HL-60 (cell line): ENCODE data around the gene MPV17L2.
A peak's percentile ranks its signal among the peaks of the same experiment; 100 is the strongest.

ENCODE experiments used
- DNase-seq, 2 experiments: peaks; one replicate each; pipeline ENCODE4 v3.0.0-alpha.2; 2010 to 2020; ENCODE audit warnings: low read depth in 1 of 2, low spot score in 1 of 2
- H3K27ac ChIP-seq: fragments of 250-450 bp; sonication (Bioruptor Pico); replicated peaks from 2 replicates; pipeline ENCODE4 v1.5.1; 2020; ENCODE audit warnings: mild to moderate bottlenecking, moderate library complexity
- H3K27me3 ChIP-seq: fragments of 250-450 bp; sonication (Bioruptor Pico); 2 replicates; pipeline ENCODE4 v1.5.1; 2021; ENCODE audit warnings: mild to moderate bottlenecking, moderate library complexity; ENCODE audit not compliant: insufficient read depth, poor library complexity, severe bottlenecking
- H3K4me3 ChIP-seq: replicated peaks from 2 replicates; pipeline ENCODE4 v1.5.1; 2011; ENCODE audit warnings: mild to moderate bottlenecking, control low read depth, low read length; ENCODE audit not compliant: insufficient read depth
- CTCF ChIP-seq: IDR thresholded peaks from one replicate; pipeline ENCODE4 v1.5.1; 2011; ENCODE audit warnings: low read length, control low read depth, inconsistent platforms; ENCODE audit not compliant: insufficient read depth
- GABPA ChIP-seq: IDR thresholded peaks from 2 replicates; pipeline ENCODE4 v1.6.1; 2012; ENCODE audit warnings: low read depth
- POLR2AphosphoS5 ChIP-seq: IDR thresholded peaks from 2 replicates; pipeline ENCODE4 v1.6.1; 2012; ENCODE audit warnings: low read depth
- REST ChIP-seq: IDR thresholded peaks from 2 replicates; pipeline ENCODE4 v1.6.1; 2012; ENCODE audit warnings: low read depth; ENCODE audit not compliant: insufficient replicate concordance
- SPI1 ChIP-seq: IDR thresholded peaks from 2 replicates; pipeline ENCODE4 v1.6.1; 2012; ENCODE audit warnings: low read depth, mild to moderate bottlenecking, borderline replicate concordance

Gene MPV17L2

GRCh38 chr19:18172331-18173053 lies 20.5 kb upstream of the MPV17L2 start:
- Histone ChIP-seq H3K27ac (peak overlapping the region; percentile 89), H3K27me3 (no peaks in the 10 kb centered on the region), H3K4me3 (no peak overlapping the region)

GRCh38 chr19:18173054-18173571 lies 19.9 kb upstream of the MPV17L2 start:
- peak in 1 of 2 experiments; percentile 74 for DNase-seq
- peak overlapping the region; percentile 78 for H3K4me3 ChIP-seq
- no peak for TF ChIP-seq GABPA
- TF ChIP-seq SPI1 = peak; percentile 18; the same call in 1 of the 2 replicates
- peak overlapping the region; percentile 89 for H3K27ac ChIP-seq
- H3K27me3 ChIP-seq = no peaks in the 10 kb centered on the region

More at GRCh38 chr19:18172331-18173053, 20.5 kb upstream of the MPV17L2 start:
- no peak for DNase-seq
- TF ChIP-seq REST = no peak
- TF ChIP-seq POLR2AphosphoS5 = no peak
- TF ChIP-seq CTCF = no peak
- no peak for TF ChIP-seq SPI1
- no peak for TF ChIP-seq GABPA

GRCh38 chr19:18173572-18174288 lies 19.3 kb upstream of the MPV17L2 start, which contains the start of gene IFI30:
TSS of gene IFI30 (plus strand) at chr19:18173813. CDS start at chr19:18173842, 29 bp downstream.
- Histone ChIP-seq H3K27ac (peak within 1 kb of the TSS; percentile 89), H3K4me3 (peak within 1 kb of the TSS; percentile 78), H3K27me3 (no peaks in the 10 kb centered on the region)
- peak; percentile 92 to 94 for DNase-seq
- no peak for TF ChIP-seq SPI1
- peak; percentile 39; the same call in 1 of the 2 replicates for TF ChIP-seq POLR2AphosphoS5
- TF ChIP-seq GABPA = no peak
- peak; percentile 32 for TF ChIP-seq REST
- no peak for TF ChIP-seq CTCF

GRCh38 chr19:18174983-18175382 lies 18.0 kb upstream of the MPV17L2 start:
- H3K27me3 ChIP-seq = no peaks in the 10 kb centered on the region
- H3K27ac ChIP-seq = no peak overlapping the region
- DNase-seq = no peak
- TF ChIP-seq CTCF (no peak), GABPA (no peak), REST (no peak), POLR2AphosphoS5 (no peak)
- peak overlapping the region; percentile 78 for H3K4me3 ChIP-seq
